Upper lobe of left lung (tissue), 4 donors: ENCODE results near the gene CDH2.

ENCODE experiments used
- CTCF ChIP-seq, 6 experiments: fragments of 450-650 bp in 4 of 6; fragments of 200-600 bp in 2 of 6; sonication (generic) in 2 of 6; IDR thresholded peaks; one replicate each; pipeline ENCODE4 v1.5.1; 2016 to 2019; ENCODE audit warnings: antibody characterized with exemption in 6 of 6
- POLR2A ChIP-seq, 4 donors: fragments of 450-650 bp; IDR thresholded peaks; one replicate each; pipeline ENCODE4 v1.5.1; 2016 to 2017; ENCODE audit warnings: antibody characterized with exemption in 4 of 4, mild to moderate bottlenecking in 2 of 4
- POLR2AphosphoS5 ChIP-seq, 2 donors: sonication (generic); formaldehyde crosslinking; IDR thresholded peaks; one replicate each; pipeline ENCODE4 v1.5.1; 2017; ENCODE audit warnings: antibody characterized with exemption in 2 of 2

DNA sequence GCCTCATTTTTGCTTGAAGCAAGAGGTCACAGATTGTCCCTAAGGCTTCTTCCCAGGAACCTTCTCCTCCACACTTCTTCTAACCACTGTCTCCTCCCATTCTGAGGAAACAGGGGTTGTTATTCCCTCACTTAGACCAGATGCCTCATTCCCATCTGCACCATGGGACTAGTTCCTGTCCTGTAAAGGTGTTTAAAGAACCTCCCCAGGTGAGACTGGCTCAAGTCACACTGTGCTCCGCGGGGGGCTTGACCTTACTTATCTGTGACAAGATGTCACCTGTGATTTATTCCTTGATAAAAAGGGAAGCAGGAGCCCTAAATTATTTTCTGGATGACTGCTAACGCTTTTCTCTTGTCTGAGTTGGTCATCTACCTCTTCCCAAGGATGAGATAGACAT, 8.2 kb upstream of the CDH2 start:
- TF ChIP-seq CTCF (IDR thresholded peaks at IDR 0.05) (no peak), POLR2AphosphoS5 (IDR thresholded peaks at IDR 0.05) (no peak), POLR2A (IDR thresholded peaks at IDR 0.05) (no peak)
